NCI-H2171 (cell line): Measurements from ENCODE around the gene CRYL1.

Experiments
- DNase-seq: peaks from one replicate; lab custom pipeline; 2025; lab: John Stamatoyannopoulos, UW

Gene CRYL1

GRCh38 chr13:20398459-20398858 is 127.2 kb downstream of the CRYL1 start:
- no peak for DNase-seq

GRCh38 chr13:20397896-20398295 is 127.8 kb downstream of the CRYL1 start:
- no peak for DNase-seq

GRCh38 chr13:20395061-20395916 is 130.4 kb downstream of the CRYL1 start:
- DNase-seq, result no peak

GRCh38 chr13:20394506-20394905 is 131.2 kb downstream of the CRYL1 start:
- DNase-seq, result no peak

DNA sequence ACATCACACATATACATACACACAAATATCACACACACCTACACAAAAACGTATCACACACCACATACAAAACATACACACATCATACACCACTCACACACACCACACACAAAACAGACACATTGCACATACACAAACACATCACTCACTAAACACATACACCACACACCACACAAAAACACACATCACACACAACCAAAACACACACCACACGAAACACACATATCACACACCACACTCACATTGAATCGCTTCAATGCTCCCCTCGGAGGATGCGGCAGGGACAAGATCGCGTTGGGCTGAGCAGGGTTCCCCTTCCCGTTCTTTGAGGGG is 131.5 kb downstream of the CRYL1 start:
- no peak for DNase-seq

GRCh38 chr13:20393273-20394168 is 132.1 kb downstream of the CRYL1 start:
- DNase-seq, result no peak

DNA sequence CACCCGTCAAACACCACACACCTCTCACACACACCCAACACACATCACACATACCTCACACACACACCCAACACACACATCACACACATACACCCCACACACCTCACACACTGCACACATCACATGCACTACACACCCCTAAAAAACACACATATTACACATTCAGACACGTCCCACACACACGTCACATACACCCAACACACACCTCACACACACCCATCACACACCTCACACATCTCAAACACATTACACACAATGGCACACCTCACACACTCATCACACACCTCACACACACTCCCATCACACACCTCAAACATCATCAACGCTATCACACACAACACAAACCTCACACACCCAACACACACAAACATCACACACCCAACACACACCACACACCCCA is 133.1 kb downstream of the CRYL1 start:
- DNase-seq, result no peak

GRCh38 chr13:20391597-20392452 is 133.8 kb downstream of the CRYL1 start:
- DNase-seq, result no peak

DNA sequence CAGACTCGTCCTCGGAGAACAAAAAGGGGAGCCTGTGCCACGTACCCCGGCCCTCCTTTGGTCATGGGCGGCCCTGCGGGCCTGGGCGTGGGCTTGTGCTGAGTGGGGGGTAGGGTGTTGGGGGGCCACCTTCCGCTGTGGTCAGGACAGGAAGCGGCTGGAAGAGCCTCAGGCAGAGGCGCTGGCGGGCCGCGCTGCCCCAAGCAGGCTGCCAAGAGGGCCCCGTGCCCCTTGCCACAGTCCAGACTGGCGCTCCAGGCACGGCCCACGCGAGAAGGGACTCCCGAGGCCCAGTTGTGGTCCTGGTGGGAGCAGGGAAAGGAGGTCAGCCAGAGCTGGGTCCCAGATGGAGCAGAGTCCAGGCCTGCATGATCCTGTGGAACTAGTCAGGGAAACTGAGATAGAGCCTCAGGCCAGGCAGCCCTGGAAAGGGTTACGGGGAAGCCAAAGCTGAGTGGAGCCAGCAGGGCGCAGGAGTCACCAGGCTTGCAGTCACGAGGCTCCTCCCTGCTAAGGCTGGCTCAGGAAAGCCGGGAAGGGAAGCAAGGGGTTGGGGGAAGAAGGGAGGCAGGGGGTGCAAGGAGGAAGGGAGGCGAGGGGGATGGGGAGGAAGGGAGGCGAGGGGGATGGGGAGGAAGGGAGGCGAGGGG is 135.0 kb downstream of the CRYL1 start:
- DNase-seq, result no peak

DNA sequence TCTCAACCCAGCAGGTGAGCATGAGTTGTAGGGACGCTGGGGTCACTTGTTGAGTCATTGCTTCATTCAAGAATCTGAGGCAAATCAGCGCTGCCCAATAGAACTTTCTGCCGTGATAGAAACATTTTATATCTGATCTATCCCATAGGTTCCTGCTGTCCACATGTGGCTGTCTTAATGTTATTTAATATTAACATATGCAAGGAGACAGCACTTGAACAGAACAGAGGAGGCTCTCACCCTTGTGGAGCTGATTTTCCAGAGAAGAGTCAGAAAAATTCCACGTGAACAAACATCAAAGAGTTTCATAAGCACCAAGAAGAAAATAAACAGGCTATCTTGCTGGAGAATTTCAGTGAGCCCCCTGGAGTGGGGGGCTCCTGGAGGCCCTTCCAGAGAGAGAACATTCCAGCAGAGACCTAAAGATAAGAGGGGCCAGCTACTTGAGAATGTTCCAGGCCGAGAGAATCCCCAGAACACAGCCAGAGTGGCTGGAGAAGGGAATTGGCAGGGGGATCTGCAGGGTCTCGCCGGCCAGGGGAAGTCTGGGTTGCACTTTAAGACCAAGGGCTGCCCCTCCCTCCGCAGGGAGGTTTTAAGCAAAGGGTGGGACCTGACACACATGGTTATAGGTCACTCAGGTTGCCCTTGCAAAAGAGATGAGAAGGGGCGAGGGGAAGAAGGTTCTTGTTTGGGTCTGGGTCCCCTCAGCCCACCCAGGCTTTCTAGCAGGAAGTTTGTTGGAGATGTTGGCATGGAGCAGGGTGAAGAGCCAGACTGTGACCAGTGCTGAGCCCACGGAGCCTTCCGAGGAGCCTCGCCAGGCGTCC is 135.7 kb downstream of the CRYL1 start:
- no peak for DNase-seq

DNA sequence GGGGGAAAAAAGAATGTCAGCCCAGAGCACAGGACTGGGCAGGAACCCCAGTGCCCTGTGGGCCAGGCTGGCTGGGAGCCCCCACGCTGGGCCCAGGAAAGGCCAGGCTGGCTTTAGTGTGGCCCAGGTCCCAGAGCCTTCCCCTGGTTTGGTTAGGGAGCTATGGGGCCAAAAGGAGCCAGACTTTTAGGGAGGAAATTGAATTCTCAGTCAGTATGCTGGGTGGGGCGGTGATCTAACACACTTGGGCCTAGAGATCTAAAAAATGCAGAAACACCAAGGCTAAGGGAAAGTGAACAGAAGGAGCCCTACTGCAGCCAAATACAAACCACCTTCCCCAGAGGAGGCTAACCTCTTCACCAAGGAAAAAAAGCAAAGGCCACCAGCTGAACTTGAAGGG is 137.5 kb downstream of the CRYL1 start:
- no peak for DNase-seq

DNA sequence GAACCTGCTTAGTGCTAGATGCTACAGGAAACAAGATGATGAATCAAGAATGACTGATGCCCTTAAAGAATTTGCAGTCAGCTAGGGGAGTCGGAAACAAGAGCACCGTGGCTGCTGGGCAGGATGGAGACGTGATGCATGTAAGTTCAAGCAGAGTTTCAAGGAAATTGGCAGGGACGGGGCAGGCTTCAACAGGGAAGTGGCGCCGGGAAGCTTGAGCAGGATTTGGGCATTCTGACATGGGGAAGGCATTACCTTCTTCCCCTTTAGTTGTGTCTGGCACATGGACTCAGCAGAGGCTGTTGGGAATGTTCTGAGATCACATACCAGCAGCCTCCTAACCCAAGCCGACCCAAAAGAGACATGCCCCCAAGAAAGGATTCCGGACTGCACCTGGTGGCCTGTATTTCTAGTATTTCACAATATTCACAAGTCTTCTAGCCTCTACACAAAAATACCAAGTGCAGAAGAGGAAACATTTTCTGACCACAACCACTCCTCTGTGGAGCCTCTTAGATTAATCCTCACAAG is 138.2 kb downstream of the CRYL1 start:
- DNase-seq, result no peak

DNA sequence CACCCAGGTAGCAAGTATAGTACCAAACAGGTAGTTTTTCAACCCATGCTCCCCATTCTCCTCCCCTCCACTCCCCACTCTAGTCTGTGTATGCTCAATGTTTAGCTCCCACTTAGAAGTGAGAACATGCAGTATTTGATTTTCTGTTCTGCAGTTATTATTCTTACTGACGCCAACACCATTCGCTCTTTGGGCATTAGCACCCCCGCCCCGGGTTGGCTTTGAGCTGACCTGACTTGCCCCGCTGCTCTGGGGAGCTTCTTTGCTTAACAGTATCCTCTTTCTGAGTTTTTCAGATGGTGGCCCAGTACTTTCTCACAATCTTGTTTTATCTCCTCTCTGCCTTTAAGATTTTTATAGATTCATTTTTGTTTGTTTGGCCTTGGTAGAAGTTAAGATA is 138.7 kb downstream of the CRYL1 start:
- no peak for DNase-seq

DNA sequence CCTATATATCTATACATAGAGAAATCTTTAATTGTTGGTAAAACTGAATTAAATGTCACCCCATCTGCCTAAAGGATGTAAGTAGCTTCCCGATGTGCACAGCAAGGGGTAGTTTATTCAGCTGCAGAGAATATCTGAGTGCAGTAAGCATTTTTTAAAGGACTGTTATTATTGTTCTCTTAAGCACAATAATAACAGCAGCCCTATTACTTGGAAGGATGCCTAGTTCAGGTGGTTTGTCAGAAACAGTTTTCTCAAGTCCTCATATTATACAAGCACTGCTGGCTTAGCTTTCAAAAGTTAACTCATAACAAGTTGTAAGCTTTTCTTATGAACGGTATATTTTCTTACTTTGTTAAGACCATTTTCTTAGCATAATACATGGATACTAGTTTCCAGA is 142.6 kb downstream of the CRYL1 start:
- no peak for DNase-seq

DNA sequence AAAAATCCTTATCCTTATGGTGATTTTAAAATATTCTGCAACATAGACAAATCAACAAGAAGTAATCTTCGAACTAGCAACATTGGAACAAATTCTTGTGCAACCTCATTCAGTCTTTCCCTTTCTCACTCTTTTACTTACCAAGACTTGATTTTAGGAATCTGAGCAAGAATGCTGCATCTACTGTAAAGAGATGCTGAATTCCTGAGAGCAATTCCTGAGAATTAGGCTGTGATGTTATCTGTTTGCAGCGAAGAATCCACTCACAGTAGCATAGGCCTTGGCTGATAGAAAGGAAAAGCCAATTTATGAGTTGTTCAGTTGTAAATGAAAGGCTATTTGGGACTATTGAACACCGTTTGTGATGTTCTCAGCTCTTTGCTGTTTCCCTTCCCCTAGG is 144.3 kb downstream of the CRYL1 start:
- no peak for DNase-seq

- DNase-seq, result no peak
These were observed 146.9 kb downstream of the CRYL1 start for GRCh38 chr13:20378721-20379120.

DNA sequence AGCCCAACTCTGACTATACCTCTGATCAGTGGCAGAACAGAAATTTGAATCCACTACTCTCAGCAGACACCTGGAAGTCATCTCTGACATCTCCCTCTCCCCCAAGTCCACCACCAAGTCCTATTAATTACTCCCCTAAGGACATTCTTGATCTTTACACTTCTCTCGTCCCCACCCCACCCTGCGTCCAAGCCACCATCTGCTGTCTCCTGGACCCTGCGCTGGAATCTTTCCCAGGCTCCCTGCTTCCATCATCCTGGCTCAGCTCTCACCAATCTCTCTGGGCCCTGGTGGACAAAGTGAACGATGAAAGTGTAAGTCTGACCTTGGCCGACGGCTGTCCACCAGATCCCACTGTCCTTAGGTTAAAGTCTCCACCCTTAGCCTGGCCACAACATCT is 147.9 kb downstream of the CRYL1 start:
- DNase-seq, result no peak

DNA sequence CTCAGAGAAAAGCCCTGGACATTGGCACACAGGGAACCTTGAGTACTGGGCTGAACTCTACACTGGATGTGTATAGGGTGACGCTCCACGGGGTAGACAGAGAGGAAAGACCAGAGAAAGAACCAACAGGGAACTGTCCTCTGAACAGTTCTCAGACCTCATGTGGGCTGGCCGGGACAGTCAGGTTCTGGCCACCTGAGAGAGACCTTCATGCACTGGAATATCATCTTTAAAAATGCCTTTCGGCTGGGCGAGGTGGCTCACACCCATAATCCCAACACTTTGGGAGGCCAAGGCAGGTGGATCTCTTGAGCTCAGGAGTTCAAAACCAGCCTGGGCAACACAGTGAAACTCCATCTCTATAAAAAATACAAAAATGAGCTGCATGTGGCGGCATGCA is 149.8 kb downstream of the CRYL1 start:
- DNase-seq, result no peak

DNA sequence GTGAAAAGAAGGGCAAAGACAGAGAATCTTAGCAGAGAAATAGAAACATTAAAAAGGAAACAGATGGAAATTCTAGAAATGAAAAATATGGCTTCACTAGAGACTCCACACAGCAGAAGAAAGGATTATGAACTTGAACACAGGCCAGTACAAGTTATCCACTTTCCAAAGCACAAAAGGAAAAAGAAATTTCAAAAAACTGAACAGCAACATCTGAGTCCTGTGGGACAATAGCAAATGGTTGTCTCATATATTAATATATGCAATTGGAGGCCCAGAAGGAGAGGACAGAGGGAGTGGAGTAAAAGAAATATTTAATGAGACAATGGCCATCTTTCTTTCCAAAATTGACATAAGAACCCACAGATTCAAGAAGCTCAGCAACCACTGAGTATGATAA is 151.8 kb downstream of the CRYL1 start:
- DNase-seq, result no peak

GRCh38 chr13:20371825-20372224 is 153.8 kb downstream of the CRYL1 start:
- no peak for DNase-seq
